Erythroblast (primary cell): ENCODE results near the gene PGPEP1.

Source experiments
- GATA1 ChIP-seq: IDR thresholded peaks from 2 replicates; pipeline ENCODE4 v1.6.1; 2011; ENCODE audit warnings: low read depth, mild to moderate bottlenecking, control low read depth, low read length, moderate library complexity
- POLR2A ChIP-seq: IDR thresholded peaks from 2 replicates; pipeline ENCODE4 v1.6.1; 2011; ENCODE audit warnings: mild to moderate bottlenecking, low read length

- no peak for TF ChIP-seq POLR2A
- no peak for TF ChIP-seq GATA1
Measured at GRCh38 chr19:18312092-18312534, 28.3 kb upstream of the PGPEP1 start.
